GM19372 (cell line): Measurements from ENCODE around the gene BAIAP2L2.
"Not testable (repeated sequence)": the region's sequence is repeated elsewhere in the genome, so short reads cannot be mapped to it uniquely, and the experiment has no call there.

Experiments used
- ATAC-seq: cut with Tn5 transposase; IDR thresholded peaks from one replicate; pipeline ENCODE4 v1.9.1; 2021; ENCODE audit warnings: mild to moderate bottlenecking, low read depth, moderate library complexity; ENCODE audit not compliant: unreplicated experiment

Gene BAIAP2L2

GRCh38 chr22:38129856-38130255 is 19.4 kb upstream of the BAIAP2L2 start:
- no peak for ATAC-seq

GRCh38 chr22:38129021-38129420 is 18.5 kb upstream of the BAIAP2L2 start:
- ATAC-seq, result no peak

DNA sequence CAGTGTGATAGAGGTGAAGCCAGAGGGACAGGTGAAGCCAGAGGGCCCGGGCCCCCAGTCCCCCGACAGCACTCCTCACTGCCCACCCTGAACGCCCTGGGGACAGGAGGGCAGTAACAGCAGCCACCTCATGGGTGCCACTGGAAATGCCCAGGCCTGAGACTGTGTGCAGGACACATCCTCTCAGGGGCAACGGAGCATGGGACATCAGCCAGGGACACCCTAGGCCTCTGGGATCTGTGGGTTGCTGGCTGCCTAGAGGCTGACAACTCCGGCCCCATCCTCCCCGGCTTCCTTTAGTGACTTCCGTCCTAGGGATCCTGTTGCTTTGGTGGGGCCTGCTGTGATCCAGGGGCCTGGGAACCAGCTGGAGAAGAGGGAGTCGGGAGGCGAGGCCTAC is 17.4 kb upstream of the BAIAP2L2 start:
- no peak for ATAC-seq

DNA sequence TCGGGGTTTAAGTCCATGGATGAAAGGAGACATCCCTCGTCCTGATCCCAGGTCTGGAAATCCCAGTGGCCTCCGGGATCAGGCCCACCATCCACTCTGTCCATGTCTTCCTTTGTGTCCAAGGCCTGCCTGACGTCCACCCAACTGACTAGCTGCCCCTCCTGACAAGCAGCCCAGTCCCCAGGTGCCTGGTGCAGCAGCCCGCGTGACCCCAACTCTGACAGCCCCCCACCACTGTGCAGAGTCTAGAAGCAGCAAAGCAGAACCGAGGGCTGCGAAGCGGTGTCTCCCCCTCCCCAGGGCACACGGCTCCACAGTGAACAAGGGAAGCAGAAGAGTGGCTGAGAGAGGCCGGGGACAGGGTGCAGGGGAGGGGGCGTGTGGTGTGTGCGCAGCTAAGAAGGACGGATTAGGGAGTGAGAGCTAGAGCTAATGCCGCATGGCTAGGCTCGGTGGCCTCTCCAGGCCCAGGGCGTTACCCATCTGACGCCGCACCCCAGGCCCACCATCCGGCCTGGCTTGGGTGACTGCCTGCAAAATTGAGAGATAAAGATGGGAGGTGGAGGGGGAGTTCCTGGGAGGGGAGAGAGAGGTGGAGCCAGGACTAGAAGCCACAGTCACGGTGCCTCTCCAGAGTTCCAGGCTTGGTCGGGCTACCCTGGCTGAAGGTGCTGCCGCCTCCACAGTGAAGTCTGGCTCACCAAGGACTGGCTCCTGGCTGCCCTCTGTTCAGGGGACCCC is 16.6 kb upstream of the BAIAP2L2 start:
- no peak for ATAC-seq

DNA sequence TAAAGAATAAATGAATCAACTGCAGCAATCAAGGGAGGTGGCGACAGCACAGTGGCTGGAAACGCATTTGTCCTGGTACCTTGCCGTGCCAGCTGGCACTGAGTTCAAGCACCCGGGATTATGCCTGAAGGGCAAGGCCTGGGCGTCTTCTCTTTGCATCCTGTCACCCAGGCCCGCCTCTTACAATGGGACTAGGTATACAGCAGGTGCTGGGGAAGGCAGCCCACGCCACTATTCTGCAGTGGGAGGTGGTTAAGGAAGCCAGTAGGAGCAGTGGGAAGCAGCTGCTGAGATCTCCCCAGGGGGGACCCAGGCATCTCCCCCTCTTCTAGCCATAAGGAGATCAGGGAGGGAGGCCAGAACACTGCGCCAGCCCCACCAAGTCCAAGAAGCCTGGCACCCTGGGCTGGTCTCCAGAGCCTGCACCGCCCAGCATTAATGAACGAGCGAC is 15.3 kb upstream of the BAIAP2L2 start:
- ATAC-seq, result no peak

- ATAC-seq, result no peak
Observed at GRCh38 chr22:38125038-38125610, 14.6 kb upstream of the BAIAP2L2 start.

DNA sequence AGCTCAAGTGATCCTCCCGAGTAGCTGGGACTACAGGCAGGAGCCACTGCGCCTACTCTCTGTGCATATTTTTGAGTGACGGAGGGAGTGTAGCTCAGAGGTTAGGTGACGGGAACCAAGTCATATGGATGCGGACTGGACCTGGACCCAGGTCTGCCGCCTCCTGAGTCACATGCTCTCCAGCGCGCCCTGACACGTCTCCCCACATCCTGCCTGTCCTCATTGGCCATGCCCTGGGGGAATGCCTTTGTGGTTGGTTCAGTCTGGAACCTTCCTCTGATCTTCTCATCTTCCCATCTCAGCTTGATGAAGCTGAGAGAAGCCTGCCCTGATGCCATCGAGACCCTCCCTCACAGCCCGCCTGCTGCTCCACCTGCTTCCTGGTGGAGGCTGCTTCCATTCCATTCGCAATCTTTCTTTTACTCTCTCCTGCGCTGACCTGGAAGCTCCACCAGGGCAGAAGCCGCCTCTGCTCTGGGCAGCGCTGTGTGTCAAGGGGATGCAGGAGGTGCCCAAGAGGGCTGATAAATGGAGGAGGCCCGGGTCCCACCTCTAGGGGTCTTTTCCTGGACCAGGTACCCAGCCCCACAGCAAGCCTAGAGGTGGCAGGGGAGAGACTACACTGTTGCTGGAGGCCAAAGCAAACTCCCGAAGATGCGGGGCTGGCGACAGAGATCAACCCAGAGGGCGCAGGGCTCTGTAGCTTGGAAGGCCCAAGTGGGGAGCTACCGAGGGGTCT is 13.9 kb upstream of the BAIAP2L2 start:
- no peak for ATAC-seq

DNA sequence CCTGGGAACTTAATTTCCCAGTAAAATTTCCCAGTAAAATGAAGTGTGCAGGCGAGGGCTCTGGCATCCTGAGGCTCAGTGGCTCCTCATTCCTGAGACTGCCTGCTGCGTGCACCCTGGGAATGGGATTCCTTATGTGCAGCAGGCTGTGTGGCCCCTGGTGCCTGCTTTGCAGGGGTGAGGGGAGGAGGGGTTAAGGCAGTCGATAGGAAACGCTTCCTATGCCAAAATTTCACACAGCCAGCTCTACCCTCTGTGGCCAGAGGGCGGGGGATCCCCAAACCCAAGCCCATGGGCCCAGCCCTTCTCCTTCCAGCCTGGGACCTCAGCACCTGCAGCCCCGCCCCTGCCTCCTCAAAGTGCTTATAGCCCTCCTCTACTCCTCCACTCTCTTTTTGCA is 12.1 kb upstream of the BAIAP2L2 start:
- ATAC-seq, result no peak

DNA sequence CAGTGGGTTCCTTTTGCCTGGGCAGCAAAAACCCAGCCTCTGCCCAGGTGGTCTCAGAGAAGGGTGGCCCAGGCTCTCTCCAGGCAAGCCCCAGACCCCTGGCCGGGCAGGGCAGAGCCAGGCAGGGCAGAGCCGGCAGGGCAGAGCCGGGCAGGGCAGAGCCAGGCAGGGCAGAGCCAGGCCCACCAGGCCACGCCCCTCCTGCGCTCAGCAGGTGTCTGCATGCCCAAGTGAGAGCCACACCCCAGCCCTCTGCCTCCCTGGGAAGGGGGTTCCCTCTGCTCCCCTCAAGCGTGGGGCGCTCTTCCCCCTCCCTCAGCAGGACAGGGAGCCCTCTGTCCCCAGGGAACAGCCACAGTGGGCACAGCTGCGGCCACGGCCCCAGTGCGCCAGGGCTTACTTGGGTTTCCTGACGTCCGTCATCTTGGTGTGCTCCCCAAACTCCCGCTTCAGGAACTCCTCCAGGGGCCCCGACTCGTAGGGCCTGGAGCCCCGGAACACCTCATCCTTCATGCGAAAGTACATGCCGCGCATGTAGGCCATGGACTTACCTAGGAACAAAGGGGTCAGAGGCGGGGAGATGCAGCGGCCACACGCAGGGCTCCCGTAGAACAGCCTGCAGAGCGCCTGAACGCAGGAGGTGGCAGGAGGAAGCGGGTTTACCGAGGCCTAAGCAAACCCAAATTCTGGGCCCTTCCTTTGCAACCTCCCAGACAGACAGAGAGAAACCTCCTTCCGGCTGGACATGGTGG is 10.1 kb upstream of the BAIAP2L2 start:
- no peak for ATAC-seq

GRCh38 chr22:38118747-38119146 is 8.3 kb upstream of the BAIAP2L2 start:
- not testable (repeated sequence) for ATAC-seq

- ATAC-seq, result no peak
Observed at GRCh38 chr22:38118182-38118581, 7.7 kb upstream of the BAIAP2L2 start.

- not testable (repeated sequence) for ATAC-seq
Observed at GRCh38 chr22:38117556-38117955, 7.1 kb upstream of the BAIAP2L2 start.

DNA sequence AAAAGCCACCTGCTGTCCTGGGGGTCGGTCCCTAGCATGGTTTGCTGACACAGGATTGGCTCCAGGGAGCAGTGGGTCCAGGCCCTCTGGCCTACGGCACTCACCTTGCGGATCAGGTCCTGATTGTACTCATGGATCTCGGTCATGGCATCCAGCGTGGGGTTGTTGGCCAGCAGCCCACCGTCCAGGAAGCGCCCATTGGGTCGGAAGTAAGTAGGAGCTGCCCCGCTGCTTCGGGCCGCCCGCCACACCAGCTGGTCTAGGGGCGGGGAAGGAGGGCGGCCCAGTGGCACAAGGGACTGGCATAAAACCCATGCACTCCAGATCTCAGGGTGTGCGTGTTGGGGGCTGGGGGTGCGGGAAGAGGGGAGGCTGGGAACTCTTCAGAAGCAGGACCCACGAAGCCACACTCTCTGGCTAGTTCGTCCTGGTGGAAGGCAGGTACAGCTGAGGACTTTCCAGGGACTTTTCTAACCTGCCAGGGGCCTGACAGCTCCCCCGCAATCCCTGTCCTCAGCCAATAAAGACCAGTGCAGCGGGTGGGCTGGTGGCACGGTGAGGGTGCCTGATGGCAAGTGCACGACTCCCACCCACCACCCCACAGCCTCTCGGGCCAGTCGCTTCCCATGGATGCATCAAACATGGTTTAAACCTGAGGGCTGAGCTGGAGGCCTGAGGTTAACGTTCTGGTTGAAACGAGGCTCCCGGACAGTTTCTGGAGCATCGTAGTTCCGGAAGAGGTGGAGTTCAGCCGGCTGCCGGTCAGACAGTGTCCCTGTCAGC is 5.1 kb upstream of the BAIAP2L2 start:
- no peak for ATAC-seq

- ATAC-seq, result no peak
Observed at GRCh38 chr22:38114484-38115398, 4.3 kb upstream of the BAIAP2L2 start.

DNA sequence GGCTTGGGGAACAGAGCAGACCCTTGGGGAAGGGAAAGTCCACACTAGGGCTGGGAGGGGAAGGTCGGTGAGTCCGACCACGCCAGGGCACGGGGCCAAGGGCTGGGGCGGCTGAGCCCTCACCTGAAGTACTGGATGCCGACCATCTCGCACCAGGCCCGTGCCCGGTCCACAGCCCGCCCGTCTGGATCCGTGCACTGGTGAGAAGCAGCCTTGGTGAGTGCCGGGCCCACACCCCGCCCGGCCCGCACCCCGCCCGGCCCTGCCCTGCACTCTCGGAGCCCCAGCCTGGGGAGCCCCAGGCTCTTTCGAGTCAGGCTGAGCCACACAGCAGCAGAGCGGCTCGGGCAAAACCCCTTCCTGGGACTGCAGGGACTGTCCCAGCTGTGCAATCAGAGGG is 1.9 kb upstream of the BAIAP2L2 start:
- ATAC-seq, result no peak

DNA sequence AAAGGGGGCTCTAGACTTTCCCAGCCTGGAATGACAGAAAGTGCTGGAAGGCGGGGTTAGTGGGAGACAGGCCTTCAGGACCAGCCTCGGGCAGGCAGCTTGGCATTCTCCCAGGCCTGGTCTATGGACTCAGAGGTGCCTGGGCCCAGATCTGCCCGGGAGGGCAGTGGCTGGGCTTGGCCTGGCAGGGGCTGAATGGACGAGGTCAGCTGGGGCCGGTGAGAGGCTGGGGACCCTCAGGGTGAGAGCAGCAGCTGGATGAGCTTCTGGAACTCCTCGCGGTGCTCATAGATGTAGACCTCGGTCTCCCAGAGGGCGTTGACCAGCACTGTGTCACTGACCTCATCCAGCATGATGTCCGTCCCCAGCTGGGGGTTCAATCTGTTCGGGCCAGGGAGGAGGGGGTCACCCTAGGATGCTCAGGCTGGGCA is 1.5 kb upstream of the BAIAP2L2 start:
- no peak for ATAC-seq

DNA sequence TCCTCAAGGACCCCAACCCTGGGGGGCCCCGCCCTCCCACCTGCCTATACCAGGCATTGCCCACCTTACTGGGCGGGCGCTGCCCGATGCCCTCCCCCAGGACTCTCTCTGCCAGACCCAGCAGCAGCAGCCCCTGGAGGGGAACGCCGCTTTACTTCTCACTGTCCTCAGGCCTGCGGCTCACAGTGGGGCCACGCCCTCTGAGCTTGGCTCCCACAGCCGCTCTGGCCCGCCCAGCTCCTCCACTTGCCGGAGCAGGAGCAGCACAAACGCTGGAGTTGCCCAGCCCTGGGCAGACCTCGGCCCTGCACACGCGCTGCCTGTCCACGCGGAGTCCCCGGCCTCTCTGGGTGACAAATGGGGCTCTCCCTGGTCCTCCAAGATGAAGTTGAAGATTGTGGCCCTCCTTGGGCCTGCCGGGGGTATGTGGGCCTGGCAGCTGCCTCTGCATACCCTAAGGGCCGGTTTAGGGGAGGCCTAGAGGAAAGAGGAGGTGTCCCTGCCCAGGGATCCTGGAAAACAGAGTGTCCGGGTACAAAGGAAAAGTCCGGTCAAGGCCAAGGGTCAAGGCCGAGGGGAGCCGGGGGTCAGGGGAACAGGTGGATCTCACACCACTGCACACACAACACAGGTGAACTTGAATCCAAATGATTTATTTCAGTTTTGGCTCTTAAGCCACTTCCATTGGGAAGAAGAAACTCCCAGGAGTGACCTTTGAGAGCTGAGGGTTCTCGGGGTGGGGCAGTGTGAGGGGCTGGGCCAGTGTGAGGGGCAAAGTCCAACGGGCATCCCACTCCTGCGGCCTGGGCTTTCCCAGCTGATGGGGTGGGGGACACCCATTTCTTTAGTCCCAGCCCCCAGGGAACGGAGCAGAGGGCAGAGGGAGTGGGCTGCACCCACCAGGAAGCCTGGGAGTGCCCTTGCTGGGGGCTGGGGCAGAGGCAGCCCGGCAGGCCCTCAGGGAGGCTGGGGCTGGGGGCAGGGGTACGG is 674 bp upstream of the BAIAP2L2 start:
- no peak for ATAC-seq
